Activated CD8-positive, alpha-beta memory T cell treated with anti-CD3 and anti-CD28 coated beads for 24 hours (primary cell): ENCODE data around the gene CUL3.

ENCODE experiments used
- DNase-seq: peaks from one replicate; pipeline ENCODE4 v3.0.0-alpha.2; 2020

Gene CUL3

GRCh38 chr2:224466304-224466895, 118.8 kb downstream of the CUL3 start:
- no peak for DNase-seq

DNA sequence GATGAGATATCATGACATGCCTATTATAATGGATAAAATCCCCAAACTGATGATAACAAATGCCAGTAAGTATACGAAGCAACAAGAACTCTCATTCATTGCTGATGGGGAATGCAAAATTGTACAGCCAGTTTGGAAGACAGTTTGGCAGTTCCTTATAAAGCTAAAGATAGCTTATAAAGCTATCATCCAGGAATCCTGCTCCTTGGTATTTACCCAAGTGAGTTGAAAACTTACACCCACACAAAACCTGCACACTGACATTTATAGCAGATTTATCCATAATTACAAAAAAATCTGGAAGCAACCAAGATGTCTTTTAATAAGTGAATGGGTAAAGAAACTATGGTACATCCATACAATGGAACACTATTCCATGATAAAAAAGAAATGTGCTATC, 123.8 kb downstream of the CUL3 start:
- no peak for DNase-seq

DNA sequence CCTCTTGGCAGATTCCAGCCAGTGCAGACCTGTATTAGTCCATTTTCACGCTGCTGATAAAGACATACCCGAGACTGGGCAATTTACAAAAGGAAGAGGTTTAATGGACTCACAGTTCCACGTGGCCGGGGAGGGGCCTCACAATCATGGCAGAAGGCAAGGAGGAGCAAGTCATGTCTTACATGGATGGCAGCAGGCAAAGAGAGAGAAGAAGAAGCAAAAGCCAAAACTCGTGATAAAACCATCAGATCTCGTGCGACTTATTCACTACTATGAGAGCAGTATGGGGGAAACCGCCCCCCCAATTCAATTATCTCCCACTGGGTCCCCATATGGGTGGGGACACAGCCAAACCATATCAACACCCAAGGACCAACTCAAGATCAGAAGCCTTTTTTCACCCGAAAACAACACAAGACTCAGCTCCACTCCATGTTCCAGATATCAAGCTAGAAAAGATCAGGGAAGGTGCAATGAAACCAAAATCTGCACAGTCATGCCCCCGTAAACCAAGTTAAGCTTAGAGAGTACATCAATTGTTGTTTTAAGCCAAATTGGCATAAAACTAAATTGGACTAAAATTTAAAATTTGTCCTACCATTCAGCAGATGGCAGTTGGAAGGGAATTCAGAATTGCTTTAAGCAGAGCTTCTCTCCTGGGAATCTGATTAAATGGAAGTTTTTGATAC, 127.6 kb downstream of the CUL3 start:
- DNase-seq = no peak

DNA sequence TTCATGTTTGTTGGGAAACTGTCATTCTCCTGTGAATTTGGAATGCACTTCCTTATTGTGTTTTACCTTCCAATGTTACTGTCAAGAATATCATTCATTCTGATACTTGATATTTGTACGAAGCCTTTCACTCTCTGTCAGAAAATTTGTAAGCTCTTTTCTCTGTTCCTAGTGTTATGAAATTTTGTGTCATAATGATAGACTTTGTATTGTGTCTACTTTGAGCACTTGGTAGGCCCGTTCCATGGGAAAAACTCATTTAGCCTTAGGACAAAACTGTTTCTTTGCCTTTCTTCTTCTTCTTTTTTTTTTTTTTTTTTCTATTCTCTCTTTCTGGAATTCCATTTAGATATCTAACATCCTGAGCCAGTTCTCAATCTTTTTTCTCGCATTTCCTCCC, 131.3 kb downstream of the CUL3 start:
- no peak for DNase-seq

- DNase-seq = no peak
These were observed 135.7 kb downstream of the CUL3 start for GRCh38 chr2:224449212-224450147.

- no peak for DNase-seq
These were observed 136.9 kb downstream of the CUL3 start for GRCh38 chr2:224448236-224448635.

- no peak for DNase-seq
These were observed 140.4 kb downstream of the CUL3 start for GRCh38 chr2:224444783-224445182.

- no peak for DNase-seq
These were observed 141.1 kb downstream of the CUL3 start for GRCh38 chr2:224444021-224444420.

GRCh38 chr2:224442071-224442967, 142.8 kb downstream of the CUL3 start:
- peak; percentile 61 for DNase-seq

DNA sequence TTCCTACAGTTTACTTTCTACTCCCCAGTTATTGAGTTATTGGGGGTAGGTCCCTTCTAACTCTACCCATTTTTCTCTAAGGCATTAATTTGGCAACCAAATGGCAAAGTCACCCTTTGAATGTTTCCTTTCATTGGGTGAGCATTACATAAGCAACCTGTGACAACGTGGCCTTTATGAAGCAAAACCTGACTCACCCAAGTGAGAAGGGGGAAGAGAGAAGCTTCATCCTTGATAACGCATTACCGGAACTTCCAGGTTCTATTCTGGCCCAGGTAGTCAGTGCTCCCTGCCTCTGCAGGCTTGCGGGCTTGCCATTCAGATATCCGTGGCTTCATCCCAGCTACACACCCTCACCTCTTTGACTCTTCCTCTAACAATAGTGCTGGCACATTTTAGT, 144.2 kb downstream of the CUL3 start:
- DNase-seq = no peak

GRCh38 chr2:224438726-224439125, 146.4 kb downstream of the CUL3 start:
- DNase-seq = no peak

GRCh38 chr2:224436634-224437033, 148.5 kb downstream of the CUL3 start:
- no peak for DNase-seq

GRCh38 chr2:224434618-224435017, 150.5 kb downstream of the CUL3 start:
- no peak for DNase-seq

DNA sequence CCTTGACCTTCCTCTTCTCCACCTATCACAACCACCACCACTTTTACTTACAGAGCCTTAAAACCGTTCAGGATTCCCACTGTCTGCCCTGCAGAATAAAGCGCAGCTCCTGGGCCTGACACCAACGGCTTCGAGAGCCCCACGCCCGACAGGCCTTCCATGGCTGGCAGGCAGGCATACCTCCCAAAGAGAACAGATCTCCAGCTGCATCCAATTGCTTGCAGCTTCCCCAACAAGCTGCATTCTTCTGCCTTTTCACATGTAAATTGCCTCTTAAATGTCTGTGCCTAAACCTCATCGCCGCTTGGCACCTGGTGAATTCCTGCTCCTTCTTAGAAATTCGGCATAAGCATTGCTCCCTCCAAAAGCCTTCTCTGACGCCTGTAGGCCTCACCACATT, 151.7 kb downstream of the CUL3 start:
- DNase-seq = no peak

- DNase-seq = no peak
These were observed 153.1 kb downstream of the CUL3 start for GRCh38 chr2:224432003-224432579.

GRCh38 chr2:224429441-224429810, 155.7 kb downstream of the CUL3 start:
- no peak for DNase-seq

DNA sequence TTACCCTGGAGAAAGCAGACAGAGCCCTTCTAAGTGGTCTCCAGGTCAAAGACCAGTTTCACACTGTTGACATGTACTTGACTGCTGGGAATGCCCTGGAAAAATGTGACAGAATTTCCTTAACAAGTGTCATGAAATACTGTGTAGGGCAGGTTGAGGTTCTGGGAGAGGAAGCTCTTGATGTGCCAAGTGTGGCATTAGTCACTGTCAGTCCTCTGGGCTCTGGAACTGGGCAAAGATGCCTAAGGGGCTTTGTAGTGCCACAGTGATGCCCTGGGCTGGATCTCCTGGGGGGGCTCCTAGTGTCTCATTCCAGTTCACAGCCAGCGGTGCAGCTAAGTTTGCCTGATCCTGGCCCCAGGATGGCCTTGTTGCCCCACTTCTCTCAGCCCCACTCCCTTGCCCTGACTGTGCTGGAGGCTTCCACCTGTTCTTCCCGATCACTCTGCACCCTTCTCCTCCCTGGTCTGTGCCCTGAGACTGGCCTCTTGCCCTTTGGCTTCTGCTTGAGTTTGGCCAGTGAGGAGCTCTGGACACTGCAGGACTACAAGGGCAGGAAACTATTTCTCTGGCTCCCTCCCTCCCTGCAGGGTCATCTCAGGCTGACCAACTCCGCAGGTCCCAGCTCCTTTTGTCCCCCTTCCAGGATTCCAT, 156.2 kb downstream of the CUL3 start:
- no peak for DNase-seq

GRCh38 chr2:224427471-224427870, 157.7 kb downstream of the CUL3 start:
- no peak for DNase-seq

GRCh38 chr2:224426656-224427055, 158.5 kb downstream of the CUL3 start:
- no peak for DNase-seq

DNA sequence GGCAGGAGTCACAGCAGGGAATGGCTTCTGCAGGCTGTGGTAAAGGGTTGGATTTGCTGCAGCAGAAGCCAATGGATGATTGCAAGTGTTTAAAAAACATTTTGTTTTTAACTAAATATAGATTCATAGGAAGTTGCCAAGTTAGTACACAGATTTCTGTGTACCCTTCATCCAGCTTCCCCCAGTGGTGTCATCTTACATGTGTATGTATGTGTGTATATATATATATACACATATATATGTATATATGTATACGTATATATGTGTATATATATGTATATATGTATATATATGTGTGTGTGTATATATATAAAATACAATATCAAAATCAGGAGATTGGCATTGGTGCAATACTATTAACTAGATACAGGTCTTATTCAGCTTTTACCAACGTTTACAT, 164.1 kb downstream of the CUL3 start:
- no peak for DNase-seq
